ENCODE results near the gene ZNF786. TPM values are rescaled to one million over a fixed set of nuclear protein-coding genes. Genes with fewer than 3 reads are reported as not detected.

Gene ZNF786
- total RNA-seq, 1 donor: 6.5 TPM

GRCh38 chr7:149084407-149084806, 6.1 kb downstream of the ZNF786 start:
- H3K4me3 ChIP-seq (ENCODE audit: insufficient read depth, low read length): no peak overlapping the region
- TF ChIP-seq CTCF (IDR thresholded peaks at IDR 0.05; ENCODE audit: extremely low read depth, low read depth, low read length): no peak
- no peaks in the 10 kb centered on the region for H3K9me3 ChIP-seq (ENCODE audit: low read depth, low read length)
- H2AFZ ChIP-seq (ENCODE audit: low read length): no peak overlapping the region
- peaks cover 3% of the 10 kb centered on the region for H3K36me3 ChIP-seq (ENCODE audit: insufficient read depth, low read length)
- DNase-seq (ENCODE audit: insufficient read length, low spot score, missing footprints): no peak
- H4K20me1 ChIP-seq (ENCODE audit: insufficient read depth, low read length): no peaks in the 10 kb centered on the region
- H3K4me2 ChIP-seq (ENCODE audit: insufficient read depth, low read length): no peak overlapping the region
- H3K27me3 ChIP-seq (ENCODE audit: insufficient read depth, low read length): no peaks in the 10 kb centered on the region
- peaks cover 20% of the 10 kb centered on the region for H3K79me2 ChIP-seq (ENCODE audit: insufficient read depth, low read length)
- no peak overlapping the region for H3K27ac ChIP-seq (ENCODE audit: low read depth, low read length)
- H3K4me1 ChIP-seq (ENCODE audit: insufficient read depth, low read length): no peaks in the 10 kb centered on the region

- Histone ChIP-seq H3K36me3 (ENCODE audit: insufficient read depth, low read length) (peaks cover 3% of the 10 kb centered on the region), H3K4me1 (ENCODE audit: insufficient read depth, low read length) (no peaks in the 10 kb centered on the region), H3K4me2 (ENCODE audit: insufficient read depth, low read length) (no peak overlapping the region), H4K20me1 (ENCODE audit: insufficient read depth, low read length) (no peaks in the 10 kb centered on the region), H3K27ac (ENCODE audit: low read depth, low read length) (no peak overlapping the region), H3K4me3 (ENCODE audit: insufficient read depth, low read length) (no peak overlapping the region), H3K79me2 (ENCODE audit: insufficient read depth, low read length) (peaks cover 9% of the 10 kb centered on the region), H3K27me3 (ENCODE audit: insufficient read depth, low read length) (no peaks in the 10 kb centered on the region), H3K9me3 (ENCODE audit: low read depth, low read length) (no peaks in the 10 kb centered on the region), H2AFZ (ENCODE audit: low read length) (no peak overlapping the region)
- TF ChIP-seq CTCF (IDR thresholded peaks at IDR 0.05; ENCODE audit: extremely low read depth, low read depth, low read length): no peak
- no peak for DNase-seq (ENCODE audit: insufficient read length, low spot score, missing footprints)
Observed at GRCh38 chr7:149081914-149082313, 8.6 kb downstream of the ZNF786 start.

- no peak for DNase-seq (ENCODE audit: insufficient read length, low spot score, missing footprints)
- H4K20me1 ChIP-seq (ENCODE audit: insufficient read depth, low read length): no peaks in the 10 kb centered on the region
- H3K4me3 ChIP-seq (ENCODE audit: insufficient read depth, low read length): no peak overlapping the region
- H3K79me2 ChIP-seq (ENCODE audit: insufficient read depth, low read length): peaks cover 6% of the 10 kb centered on the region
- no peaks in the 10 kb centered on the region for H3K4me1 ChIP-seq (ENCODE audit: insufficient read depth, low read length)
- no peaks in the 10 kb centered on the region for H3K27me3 ChIP-seq (ENCODE audit: insufficient read depth, low read length)
- TF ChIP-seq CTCF (IDR thresholded peaks at IDR 0.05; ENCODE audit: extremely low read depth, low read depth, low read length): no peak
- H3K4me2 ChIP-seq (ENCODE audit: insufficient read depth, low read length): no peak overlapping the region
- no peak overlapping the region for H3K27ac ChIP-seq (ENCODE audit: low read depth, low read length)
- no peak overlapping the region for H2AFZ ChIP-seq (ENCODE audit: low read length)
- no peaks in the 10 kb centered on the region for H3K36me3 ChIP-seq (ENCODE audit: insufficient read depth, low read length)
- H3K9me3 ChIP-seq (ENCODE audit: low read depth, low read length): no peaks in the 10 kb centered on the region
Observed at GRCh38 chr7:149077594-149077993, 12.9 kb downstream of the ZNF786 start.

- H3K4me3 ChIP-seq (ENCODE audit: insufficient read depth, low read length): no peak overlapping the region
- no peak for TF ChIP-seq CTCF (IDR thresholded peaks at IDR 0.05; ENCODE audit: extremely low read depth, low read depth, low read length)
- no peaks in the 10 kb centered on the region for H3K79me2 ChIP-seq (ENCODE audit: insufficient read depth, low read length)
- H3K4me1 ChIP-seq (ENCODE audit: insufficient read depth, low read length): no peaks in the 10 kb centered on the region
- no peak overlapping the region for H3K27ac ChIP-seq (ENCODE audit: low read depth, low read length)
- H3K9me3 ChIP-seq (ENCODE audit: low read depth, low read length): no peaks in the 10 kb centered on the region
- no peak for DNase-seq (ENCODE audit: insufficient read length, low spot score, missing footprints)
- H2AFZ ChIP-seq (ENCODE audit: low read length): no peak overlapping the region
- H3K4me2 ChIP-seq (ENCODE audit: insufficient read depth, low read length): no peak overlapping the region
- peaks cover 21% of the 10 kb centered on the region for H3K36me3 ChIP-seq (ENCODE audit: insufficient read depth, low read length)
- no peaks in the 10 kb centered on the region for H4K20me1 ChIP-seq (ENCODE audit: insufficient read depth, low read length)
- H3K27me3 ChIP-seq (ENCODE audit: insufficient read depth, low read length): no peaks in the 10 kb centered on the region
Observed at GRCh38 chr7:149075286-149075685, 15.2 kb downstream of the ZNF786 start.
